GM21367 (cell line): ENCODE data around the gene GRIK1.

Experiments
- ATAC-seq: cut with Tn5 transposase; IDR thresholded peaks from one replicate; pipeline ENCODE4 v1.9.1; 2021; ENCODE audit not compliant: unreplicated experiment

The GRIK1 gene

DNA sequence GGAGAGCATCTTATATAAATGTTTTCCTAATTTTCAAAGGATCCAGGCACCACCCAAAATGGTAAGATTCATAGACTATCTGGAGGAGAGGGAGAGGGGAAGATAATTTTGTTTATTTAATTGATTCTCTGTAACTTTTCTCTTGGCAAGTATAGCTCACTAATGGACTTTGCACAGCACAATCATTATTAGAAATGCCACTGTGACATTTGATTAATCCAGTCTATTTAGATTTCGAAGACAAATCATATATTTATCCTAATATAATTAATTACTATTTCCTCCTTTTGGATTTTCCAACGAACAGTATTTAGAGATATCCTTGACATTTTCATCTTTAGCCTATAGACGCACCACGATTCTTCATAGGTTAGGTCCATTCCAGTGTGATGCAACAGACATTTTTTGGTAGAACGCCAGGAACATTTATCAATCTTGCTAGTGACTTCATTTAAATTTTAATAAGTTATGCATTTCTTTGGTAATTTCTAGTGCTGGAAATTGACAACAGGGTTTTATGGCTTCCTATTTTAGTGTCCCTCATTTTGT lies 152.4 kb downstream of the GRIK1 start:
- no peak for ATAC-seq

DNA sequence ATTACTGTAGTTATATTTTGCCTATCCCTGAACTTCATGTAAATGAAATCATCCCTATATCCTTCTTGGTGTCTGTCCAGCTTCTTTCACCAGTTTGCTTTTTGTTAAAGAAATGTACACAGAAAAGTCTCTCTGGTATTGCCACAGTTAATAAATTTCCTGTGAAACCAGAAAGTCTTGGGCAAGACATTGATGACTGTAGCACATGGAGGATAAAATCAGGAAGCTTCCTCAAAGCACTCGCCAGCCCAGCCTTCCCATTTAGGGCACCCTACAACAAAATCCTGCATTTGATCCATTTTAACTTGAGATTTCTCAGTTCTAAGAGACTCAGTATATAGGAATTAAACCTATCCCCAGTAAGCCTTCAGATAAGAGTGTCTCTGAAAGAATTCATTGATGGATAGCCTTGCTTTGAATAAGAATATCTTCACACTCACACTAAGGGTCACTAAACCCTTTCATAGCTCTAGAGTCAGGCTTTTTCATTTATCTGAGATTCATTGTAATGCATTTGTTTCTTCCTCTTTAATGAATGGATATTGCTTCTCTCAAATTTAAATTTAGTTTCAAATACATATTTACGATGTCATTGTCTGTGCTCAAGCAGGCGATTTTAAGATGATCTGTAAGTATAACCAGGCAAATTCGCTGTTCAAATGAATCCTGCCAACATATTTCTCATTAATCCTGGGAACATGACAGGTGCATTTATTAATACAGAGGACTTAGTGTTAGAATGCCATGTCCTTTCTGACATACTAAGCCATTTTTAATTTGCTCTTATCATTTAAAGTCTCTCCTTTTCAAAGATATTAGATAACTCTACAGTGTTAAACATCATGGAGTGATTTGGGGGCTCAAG lies 153.1 kb downstream of the GRIK1 start:
- no peak for ATAC-seq

DNA sequence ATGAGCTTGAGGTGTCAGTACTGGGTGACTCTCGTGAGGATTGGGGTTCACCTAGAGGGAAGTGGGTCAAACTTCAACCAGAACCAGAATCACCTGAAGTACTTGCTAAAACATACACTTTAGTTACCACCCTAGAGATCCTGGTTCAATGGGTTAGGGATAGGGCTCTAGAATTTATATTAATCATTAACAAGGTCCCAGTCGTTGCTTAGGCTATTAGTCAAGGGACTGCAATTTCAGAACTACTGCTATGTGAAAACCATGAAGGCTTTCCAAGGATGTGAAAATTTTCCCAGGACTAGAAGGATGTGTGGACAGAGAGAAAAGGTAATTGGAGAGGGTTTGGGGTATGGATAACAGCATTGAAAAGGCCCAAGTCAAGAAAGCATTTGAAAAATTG lies 162.6 kb downstream of the GRIK1 start:
- no peak for ATAC-seq

DNA sequence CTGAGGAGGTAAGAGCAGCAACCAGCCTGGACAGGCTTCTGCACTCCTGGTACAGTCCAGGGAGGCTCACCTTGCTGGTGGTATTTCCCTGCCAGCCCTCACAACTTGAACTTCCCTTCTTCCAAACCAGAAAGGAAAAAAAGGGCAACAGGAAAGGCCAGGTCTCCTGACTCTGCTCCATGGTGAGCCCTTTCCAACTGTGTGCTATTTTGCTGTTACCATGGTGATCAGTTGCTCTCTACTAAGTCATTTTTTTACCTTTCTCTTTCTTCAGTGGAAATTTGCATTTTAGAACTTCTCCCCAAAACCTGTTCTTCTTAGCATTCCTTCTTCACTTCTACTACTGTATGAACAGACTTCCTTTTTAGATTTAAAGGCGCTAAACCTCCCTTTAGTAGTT lies 164.3 kb downstream of the GRIK1 start:
- no peak for ATAC-seq

GRCh38 chr21:29771491-29772066 lies 168.2 kb downstream of the GRIK1 start:
- ATAC-seq: no peak

- ATAC-seq: no peak
These were observed 176.1 kb downstream of the GRIK1 start for GRCh38 chr21:29763674-29764073.

DNA sequence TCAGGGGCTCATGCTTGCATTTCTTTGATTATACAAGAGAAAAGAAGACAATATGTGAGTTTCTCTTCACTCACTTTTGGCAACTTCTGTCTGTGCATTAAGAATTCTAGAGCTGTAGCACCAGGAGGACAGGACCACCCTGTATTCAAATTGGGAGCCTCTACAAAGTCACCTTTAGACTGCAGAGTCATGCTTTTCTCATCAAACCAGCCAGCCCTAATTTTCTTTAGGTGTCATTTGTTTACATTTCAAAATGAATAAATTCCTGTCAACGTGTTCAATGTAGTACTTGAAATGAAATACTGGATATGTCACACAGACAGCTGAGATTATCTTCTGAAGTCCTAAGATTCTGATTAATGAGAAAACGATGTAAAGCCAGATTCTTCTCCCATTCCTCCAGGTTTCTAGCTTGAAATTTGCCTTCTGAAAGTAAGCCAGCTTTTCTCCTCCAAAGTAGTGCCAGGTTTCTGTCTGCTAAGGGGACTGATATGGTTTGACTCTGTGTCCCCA lies 177.2 kb downstream of the GRIK1 start:
- ATAC-seq: no peak

GRCh38 chr21:29753216-29753615 lies 186.6 kb downstream of the GRIK1 start:
- ATAC-seq: no peak

- no peak for ATAC-seq
These were observed 188.2 kb downstream of the GRIK1 start for GRCh38 chr21:29751473-29752185.

GRCh38 chr21:29749957-29750356 lies 189.8 kb downstream of the GRIK1 start:
- no peak for ATAC-seq

GRCh38 chr21:29749223-29749622 lies 190.6 kb downstream of the GRIK1 start:
- ATAC-seq: no peak

DNA sequence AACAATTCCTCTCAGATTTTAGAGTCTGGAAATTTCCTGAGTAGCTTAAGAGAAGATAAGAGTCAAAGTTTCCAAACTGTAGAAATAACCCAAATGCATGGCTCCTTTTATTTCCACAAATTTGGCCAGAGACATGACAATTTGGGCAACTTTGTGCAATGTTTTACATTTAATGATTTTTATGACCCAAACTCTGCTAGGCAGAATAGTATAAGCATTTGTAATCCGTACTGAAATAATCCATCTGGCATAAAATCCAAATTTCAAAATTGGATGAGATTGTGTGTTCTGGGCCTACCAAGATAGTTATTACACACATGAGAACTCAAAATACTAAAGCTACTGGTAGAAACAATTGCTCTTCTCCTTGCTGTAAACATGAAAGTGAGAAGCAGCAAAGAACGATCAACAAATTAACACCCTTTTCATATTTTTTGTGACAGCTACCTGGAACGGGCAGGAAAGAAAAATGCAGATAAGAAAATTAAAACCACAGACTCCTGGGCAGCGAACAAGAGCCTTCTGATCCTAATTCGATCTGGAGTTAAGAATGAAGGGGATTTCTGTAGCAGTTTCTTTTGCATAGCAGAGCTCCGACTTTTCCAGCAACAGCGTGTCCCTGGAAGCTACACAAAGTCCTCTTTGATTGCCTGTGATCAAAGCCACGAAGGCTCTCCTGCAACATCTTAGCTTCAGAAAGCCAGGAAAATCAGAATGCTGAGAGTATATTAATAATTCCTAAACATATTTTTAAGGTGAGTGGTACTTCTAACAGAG lies 191.2 kb downstream of the GRIK1 start:
- no peak for ATAC-seq

- ATAC-seq: no peak
These were observed 198.0 kb downstream of the GRIK1 start for GRCh38 chr21:29741761-29742160.

DNA sequence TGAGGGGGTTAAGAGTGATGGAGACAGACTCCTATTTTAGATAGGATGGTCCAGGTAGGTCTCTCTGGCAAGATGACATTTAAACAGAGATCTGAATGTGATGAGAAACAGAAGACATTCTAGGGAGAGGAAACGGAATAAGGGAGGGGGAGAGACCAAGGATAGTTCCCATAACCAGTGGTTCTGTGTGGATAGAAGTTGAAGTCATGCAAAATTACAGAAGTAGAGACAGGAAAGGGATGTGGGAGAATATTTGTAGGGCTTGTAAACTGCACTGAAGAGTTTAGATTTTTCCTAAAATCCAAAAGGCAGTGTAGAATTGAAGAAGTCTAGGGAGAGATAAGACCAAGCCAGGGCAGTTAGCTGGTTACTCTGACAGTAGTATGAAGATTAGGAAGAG lies 200.6 kb downstream of the GRIK1 start:
- ATAC-seq: no peak

DNA sequence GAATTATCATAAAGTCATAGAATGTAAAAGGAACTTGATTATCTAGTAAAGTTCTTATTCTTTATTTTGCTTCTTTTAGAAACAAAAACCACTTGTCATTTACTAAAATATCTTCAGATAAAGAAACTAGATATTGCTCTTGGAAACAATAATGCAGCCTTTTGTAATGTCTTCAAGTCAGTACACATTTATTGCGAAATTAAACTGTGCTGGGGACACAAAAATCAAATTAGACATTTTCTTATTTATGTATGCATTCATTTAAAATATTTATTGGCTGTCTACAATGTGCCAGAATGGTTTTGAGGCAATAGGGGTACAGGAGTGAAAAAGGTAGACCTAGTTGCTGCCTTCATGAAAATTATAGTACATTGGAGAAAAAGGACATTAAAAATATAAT lies 201.1 kb downstream of the GRIK1 start:
- ATAC-seq: no peak

GRCh38 chr21:29737186-29737585 lies 202.6 kb downstream of the GRIK1 start:
- ATAC-seq: no peak

- no peak for ATAC-seq
These were observed 209.5 kb downstream of the GRIK1 start for GRCh38 chr21:29730281-29730680.

DNA sequence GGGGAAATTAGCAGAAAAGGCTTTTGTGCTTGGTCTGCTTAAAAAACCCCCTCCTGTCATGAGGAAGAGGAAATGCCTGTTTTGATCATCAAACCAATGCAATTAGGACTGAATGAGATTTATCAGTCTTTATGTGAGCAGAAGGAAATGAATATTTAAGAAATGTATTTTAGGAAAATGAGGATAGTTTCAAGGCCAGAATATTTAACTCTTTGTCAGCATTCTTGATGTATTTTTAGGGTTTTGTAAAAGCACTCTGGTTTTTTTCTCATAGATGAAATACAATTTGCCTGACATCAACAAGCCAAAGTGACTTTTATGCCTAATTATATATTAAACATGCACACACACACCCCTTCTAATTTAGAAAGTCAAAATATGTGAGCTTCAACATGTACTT lies 213.8 kb downstream of the GRIK1 start:
- no peak for ATAC-seq

- ATAC-seq: no peak
These were observed 214.6 kb downstream of the GRIK1 start for GRCh38 chr21:29725025-29725736.

DNA sequence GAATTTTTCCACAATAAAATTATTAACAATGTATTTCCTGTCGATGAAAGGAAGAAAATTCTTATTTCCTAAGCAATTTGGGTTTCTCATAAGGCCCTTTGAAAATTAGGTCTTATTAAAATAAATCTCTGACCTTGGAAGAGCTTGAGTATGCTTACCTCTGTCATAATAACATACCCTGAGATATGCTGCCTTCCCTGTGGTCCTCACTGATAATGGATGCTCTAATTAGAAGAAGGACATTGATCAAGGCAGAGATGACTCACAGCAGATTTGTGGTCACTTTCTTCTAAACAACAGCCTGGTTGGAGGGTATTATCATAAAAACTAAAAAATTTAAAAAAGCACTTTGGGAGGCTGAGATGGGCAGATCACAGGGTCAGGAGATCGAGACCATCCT lies 217.8 kb downstream of the GRIK1 start:
- no peak for ATAC-seq
